Neural crest cell (in vitro differentiated cells): ENCODE results near the gene DOCK6. TPM values are rescaled to one million over a fixed set of nuclear protein-coding genes. Genes with fewer than 3 reads are reported as not detected.
A peak's percentile ranks its signal among the peaks of the same experiment; 100 is the strongest.

ENCODE experiments used
- DNase-seq: peaks from one replicate; pipeline ENCODE4 v3.0.0; 2021; ENCODE audit warnings: low read depth, mixed read lengths, low spot score
- H3K27ac Mint-ChIP-seq: one replicate; pipeline ENCODE4 v1.8.0; 2021; ENCODE audit warnings: mild to moderate bottlenecking, mixed read lengths; ENCODE audit not compliant: unreplicated experiment
- H3K27me3 Mint-ChIP-seq: 2 replicates; pipeline ENCODE4 v1.8.0; 2021; ENCODE audit warnings: low read depth, mild to moderate bottlenecking, mixed read lengths
- H3K36me3 Mint-ChIP-seq: 2 replicates; pipeline ENCODE4 v1.8.0; 2021; ENCODE audit warnings: low read depth, mild to moderate bottlenecking, mixed read lengths
- H3K4me1 Mint-ChIP-seq: 2 replicates; pipeline ENCODE4 v1.8.0; 2021; ENCODE audit warnings: mixed read lengths
- H3K4me3 Mint-ChIP-seq: one replicate; pipeline ENCODE4 v1.8.0; 2021; ENCODE audit warnings: mild to moderate bottlenecking, mixed read lengths
- H3K9me3 Mint-ChIP-seq: 2 replicates; pipeline ENCODE4 v1.8.0; 2021; ENCODE audit warnings: mixed read lengths
- CTCF ChIP-seq: fragments of 200-600 bp; sonication (generic); conservative IDR thresholded peaks from 2 replicates; pipeline ENCODE4 v1.5.0; 2021; ENCODE audit warnings: antibody characterized with exemption, mild to moderate bottlenecking
- total RNA-seq: library from RNA; stranded (reverse); gene quantifications from 2 replicates; pipeline ENCODE4 v1.2.1, GENCODE V29; 2021

The DOCK6 gene
- total RNA-seq, 1 donor from 2014 or later, result 40.6 TPM

GRCh38 chr19:11151181-11151580 lies 111.1 kb downstream of the DOCK6 start:
- peak overlapping the region; percentile 67 for H3K27ac Mint-ChIP-seq
- peak overlapping the region; percentile 34 for H3K4me3 Mint-ChIP-seq
- no peak for DNase-seq
- peaks cover 3% of the 10 kb centered on the region for H3K36me3 Mint-ChIP-seq
- no peak for TF ChIP-seq CTCF
- H3K27me3 Mint-ChIP-seq, result no peaks in the 10 kb centered on the region
- no peaks in the 10 kb centered on the region for H3K9me3 Mint-ChIP-seq
- peaks cover 23% of the 10 kb centered on the region for H3K4me1 Mint-ChIP-seq

Other genes with a start within 250 kb of the DOCK6 start
- 141 and 152 TPM in 2 replicates for gene LDLR, start 173.1 kb downstream of the DOCK6 start, total RNA-seq
- 67.0 and 71.3 TPM in 2 replicates for gene SPC24, start 106.7 kb downstream of the DOCK6 start, total RNA-seq
- 32.1 and 34.2 TPM in 2 replicates for gene KANK2, start 65.0 kb downstream of the DOCK6 start, total RNA-seq
- gene ANGPTL8, start 22.9 kb downstream of the DOCK6 start, total RNA-seq, result not detected in 2 replicates
- gene TSPAN16, start 33.6 kb upstream of the DOCK6 start, total RNA-seq, result not detected in 2 replicates
- gene RAB3D, start 77.1 kb upstream of the DOCK6 start, total RNA-seq, result 15.1 and 15.4 TPM in 2 replicates
- 34.8 and 36.1 TPM in 2 replicates for gene TMEM205, start 83.7 kb upstream of the DOCK6 start, total RNA-seq
- 7.0 and 10.3 TPM in 2 replicates for gene CCDC159, start 84.0 kb upstream of the DOCK6 start, total RNA-seq
- gene PLPPR2, start 92.9 kb upstream of the DOCK6 start, total RNA-seq, result 10.3 and 12.3 TPM in 2 replicates
- 2.9 and 3.5 TPM in 2 replicates for gene SWSAP1, start 112.1 kb upstream of the DOCK6 start, total RNA-seq
- 3.5 and 4.5 TPM in 2 replicates for gene EPOR, start 121.8 kb upstream of the DOCK6 start, total RNA-seq
- gene RGL3, start 156.8 kb upstream of the DOCK6 start, total RNA-seq, result 0.30 and 0.55 TPM in 2 replicates
- gene ODAD3, start 172.6 kb upstream of the DOCK6 start, total RNA-seq, result 2.2 and 3.1 TPM in 2 replicates
- 388 and 391 TPM in 2 replicates for gene PRKCSH, start 173.1 kb upstream of the DOCK6 start, total RNA-seq
- gene ELAVL3, start 218.5 kb upstream of the DOCK6 start, total RNA-seq, result 39.7 and 42.8 TPM in 2 replicates
- 17.9 and 19.0 TPM in 2 replicates for gene ZNF653, start 243.3 kb upstream of the DOCK6 start, total RNA-seq